GM19324 (cell line): ENCODE data around the gene CFAP97.
"Not testable (repeated sequence)": the region's sequence is repeated elsewhere in the genome, so short reads cannot be mapped to it uniquely, and the experiment has no call there.

ENCODE experiments used
- ATAC-seq: cut with Tn5 transposase; IDR thresholded peaks from one replicate; pipeline ENCODE4 v1.9.1; 2021; ENCODE audit warnings: mild to moderate bottlenecking, moderate library complexity; ENCODE audit not compliant: unreplicated experiment, low FRiP score

CFAP97 gene

DNA sequence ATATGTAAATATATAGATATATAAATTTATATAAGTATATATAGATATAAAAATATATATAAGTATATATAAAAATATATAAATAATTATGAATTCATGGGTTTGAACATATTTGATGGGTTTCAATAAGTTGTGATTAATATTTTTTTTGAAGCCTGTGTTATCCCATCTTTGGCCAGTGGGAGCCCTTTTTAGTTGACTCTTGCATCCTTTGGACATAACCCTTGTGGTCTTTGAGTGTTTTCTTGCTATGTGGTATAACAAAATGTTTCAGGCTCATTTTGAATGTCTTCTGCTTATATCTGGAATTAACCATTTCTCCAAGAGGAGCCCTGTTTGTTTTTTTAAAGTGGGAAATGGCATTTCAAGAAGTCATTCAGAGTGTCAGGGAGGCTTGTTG is 20.8 kb upstream of the CFAP97 start:
- ATAC-seq: no peak

DNA sequence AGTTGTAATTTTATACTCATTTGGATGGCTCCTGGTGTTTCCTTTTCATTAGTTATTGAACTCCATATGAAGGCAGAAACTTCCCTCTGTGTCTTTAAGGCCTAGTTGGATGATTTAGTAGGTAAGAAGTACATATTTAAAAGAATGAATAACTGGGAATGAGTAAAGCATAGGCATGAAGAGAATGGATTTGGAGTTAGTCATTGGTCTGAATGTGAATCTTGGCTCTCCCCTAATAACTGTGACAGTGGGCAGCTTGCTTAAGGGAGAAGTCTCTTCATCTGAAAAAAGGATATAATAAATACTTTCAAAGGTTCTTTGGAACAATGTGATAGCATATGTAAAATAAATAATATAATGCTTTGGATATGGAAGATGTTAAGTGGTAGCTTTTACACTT is 18.8 kb upstream of the CFAP97 start:
- no peak for ATAC-seq

DNA sequence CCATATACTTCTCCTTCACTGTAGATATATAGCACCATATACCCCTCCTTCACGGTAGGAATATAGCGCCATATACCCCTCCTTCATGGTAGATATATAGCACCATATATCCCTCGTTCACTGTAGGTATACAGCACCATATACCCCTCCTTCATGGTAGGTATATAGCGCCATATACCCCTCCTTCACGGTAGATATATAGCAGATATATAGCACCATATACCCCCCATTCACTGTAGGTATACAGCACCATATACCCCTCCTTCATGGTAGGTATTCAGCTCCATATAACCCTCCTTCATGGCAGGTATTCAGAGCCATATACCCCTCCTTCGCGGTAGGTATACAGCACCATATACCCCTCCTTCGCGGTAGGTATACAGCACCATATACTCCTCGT is 18.1 kb upstream of the CFAP97 start:
- no peak for ATAC-seq

DNA sequence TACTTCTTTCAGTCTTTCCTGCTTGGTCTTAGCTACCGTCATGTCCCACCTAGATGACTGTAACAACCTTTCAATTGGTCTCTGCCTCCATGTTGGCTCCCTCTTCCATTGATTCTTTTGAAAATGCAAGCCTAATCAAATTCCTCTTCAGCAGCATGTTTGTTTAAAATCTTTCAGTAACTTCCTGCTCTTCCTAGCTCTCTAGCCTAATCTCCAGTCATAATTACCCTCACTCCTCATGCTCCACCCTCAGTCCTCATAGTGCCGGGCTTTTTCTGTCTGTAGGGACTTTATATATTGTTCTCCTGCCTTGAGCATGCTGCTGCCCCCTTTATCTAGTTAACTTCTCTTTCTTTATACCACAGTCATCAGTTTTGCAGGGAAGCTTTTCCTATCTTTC is 17.7 kb upstream of the CFAP97 start:
- ATAC-seq: no peak

DNA sequence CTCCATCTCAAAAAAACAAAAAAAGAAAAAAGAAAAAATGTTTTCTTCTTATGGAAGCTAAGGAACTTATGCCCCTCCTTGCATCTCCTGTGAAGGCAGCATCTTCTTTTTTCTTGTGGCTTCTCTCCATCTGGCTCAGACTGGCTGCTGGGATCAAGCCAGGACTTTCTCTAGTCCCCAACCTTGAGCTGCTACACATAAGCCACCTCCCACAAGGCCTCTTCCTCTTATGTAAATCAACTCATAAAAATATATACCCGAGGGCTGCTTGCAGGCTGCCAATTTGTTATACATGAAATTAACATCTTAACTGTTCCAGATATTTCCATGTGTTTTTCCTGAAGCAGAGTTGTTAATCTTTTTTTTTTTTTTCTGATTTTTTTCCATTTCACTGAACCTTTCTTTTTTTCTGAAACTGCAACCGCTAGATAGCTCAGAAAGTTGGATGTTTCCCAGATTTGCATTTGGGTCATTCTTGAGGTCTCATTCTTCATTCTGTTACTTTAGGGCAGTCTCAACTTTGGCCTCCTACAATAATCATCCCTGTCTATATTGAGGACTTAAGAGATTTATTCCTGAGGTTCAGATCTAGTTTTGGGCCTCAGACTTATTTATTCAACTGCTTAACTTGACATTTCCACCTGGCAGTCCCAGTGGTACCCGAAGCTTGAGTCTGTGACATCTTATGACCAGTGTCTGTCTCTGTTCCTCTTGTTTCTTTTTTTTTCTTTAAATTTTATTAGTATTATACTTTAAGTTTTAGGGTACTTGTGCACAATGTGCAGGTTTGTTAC is 15.9 kb upstream of the CFAP97 start:
- ATAC-seq: peak; percentile 71

DNA sequence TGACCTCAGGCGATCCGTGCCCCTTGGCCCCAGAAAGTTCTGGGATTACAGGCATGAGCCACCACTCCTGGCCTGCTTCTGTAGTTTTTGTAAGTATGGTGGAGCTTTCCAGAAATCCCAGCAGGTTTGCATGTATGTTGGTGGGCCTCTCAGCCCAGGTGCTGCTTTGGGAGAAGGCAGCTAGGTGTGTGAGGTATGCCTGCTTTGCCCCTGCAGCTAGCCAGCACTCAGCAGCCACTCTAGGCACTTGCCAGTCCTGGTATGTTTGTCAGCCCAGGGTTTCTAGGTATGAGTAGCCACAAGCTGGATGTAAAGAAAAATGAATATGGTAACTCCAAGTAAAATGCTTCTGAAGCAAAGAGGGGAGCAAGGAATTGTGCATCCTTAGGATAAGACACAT is 14.5 kb upstream of the CFAP97 start:
- no peak for ATAC-seq

DNA sequence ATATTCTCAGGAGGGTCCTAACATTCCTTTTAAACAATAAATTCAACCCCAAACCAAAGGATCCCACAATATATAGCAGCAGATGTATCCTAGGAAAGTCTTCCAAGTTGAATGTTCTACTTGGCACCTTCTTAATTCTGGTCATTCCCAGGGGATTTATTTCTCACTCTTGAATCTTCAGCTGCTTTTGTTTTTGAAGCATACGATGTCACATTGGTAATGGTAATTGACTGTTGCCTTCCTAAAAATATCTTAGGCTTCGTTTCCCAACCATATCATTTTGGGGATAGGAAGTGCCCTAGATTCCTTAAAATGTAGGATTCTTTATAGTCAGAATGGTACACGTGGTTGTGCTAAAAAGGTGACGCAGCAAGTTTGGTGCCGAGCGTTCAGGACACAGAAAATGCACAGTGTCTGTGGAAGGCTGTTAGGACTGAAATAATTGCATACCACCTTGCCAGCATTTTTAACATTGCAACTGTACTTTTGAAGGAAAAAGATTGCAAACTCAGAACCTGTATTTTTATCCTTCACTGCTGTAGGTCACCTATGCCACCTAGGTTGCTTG is 13.7 kb upstream of the CFAP97 start:
- ATAC-seq: no peak

DNA sequence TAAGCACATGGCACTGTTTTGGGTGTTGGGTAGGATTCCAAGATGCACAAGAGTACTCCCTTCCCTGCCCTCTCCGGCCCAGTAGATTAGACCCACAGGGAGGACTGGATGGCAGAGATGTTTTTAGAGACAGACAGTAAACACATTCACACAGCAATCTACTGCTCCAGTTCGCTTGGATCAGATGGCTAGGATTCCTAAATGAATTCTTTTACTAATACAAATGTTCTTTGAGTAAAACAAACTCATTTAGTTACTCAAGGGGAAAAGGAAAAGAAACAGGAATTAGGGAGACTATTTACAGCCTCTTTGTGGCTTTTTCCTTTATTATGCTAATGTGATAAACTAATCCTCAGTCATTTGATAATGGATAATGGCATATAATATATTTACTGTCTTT is 11.5 kb upstream of the CFAP97 start:
- ATAC-seq: no peak

DNA sequence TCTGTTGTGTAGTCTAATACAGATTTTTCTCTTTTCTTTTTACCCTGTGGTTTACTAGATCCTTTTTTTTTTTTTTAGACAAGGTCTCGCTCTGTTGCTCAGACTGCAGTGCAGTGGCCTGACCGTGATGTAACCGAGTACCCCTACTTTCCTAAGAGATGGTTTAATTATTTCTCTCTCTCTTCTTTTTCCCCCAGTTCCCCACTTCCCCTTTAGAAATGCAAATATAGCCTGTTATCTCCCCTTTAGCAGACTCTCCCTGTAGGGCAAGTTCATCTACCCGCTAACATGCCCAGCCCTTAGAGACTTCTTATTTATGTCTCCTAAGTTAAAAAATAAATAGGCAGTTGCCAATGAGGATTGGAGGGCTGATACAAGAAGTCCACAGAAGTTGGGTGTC is 10.1 kb upstream of the CFAP97 start:
- peak; percentile 33 for ATAC-seq

DNA sequence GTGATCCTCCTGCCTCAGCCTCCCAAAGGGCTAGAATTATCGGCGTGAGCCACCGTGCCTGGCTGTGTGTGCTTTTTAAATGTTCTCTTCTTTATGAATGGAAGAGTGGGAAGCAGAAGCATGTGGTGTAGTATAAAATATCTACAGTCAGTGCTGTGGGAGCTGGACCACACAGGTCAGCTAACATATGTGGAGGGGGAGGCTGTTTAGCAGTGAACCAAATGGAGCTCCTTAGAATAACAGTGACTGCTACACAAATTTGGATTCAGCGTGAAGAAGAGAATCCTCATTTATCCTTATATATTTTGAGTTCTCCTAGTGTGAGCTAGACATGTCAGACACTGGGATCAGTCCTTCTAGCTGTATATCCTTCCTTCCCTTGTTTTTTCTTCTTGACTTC is 8.8 kb upstream of the CFAP97 start:
- no peak for ATAC-seq

DNA sequence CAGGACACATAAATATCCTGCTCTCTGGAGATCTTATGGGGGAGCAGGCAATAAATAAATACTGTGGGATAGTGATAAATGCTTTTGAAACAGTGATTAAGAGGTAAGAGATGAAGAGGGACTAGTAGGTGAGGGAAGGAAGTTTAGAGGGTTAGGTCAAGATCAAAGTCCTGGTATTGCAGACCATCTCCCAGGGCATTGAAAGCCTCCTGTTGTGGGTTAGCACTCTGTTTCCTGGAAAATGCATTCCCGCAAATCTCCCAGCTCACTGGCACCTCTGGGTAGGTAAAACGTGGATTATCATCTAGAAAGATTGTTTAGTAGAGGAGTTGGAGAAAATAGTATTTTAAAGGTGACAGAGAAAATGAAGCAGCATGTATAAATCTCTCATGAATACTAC is 7.8 kb upstream of the CFAP97 start:
- no peak for ATAC-seq

DNA sequence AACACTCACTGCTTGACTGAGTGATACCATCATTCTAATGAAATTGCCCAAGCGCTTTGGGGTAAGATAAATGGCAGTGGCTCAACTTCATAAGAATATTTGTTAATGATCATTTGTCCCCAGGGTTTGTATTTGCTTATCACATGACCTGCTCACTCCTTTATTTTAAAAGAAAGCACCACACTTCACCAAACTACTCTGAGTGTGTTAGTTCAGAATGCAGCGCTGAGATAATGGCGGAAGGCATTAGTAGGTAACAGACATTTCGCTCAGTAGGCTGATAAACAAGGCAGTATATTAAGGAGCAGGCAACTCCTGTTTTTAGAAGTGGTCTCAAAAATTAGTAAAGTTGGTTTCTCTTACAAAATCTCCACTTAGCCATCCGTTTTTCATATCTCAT is 7.2 kb upstream of the CFAP97 start:
- ATAC-seq: no peak

DNA sequence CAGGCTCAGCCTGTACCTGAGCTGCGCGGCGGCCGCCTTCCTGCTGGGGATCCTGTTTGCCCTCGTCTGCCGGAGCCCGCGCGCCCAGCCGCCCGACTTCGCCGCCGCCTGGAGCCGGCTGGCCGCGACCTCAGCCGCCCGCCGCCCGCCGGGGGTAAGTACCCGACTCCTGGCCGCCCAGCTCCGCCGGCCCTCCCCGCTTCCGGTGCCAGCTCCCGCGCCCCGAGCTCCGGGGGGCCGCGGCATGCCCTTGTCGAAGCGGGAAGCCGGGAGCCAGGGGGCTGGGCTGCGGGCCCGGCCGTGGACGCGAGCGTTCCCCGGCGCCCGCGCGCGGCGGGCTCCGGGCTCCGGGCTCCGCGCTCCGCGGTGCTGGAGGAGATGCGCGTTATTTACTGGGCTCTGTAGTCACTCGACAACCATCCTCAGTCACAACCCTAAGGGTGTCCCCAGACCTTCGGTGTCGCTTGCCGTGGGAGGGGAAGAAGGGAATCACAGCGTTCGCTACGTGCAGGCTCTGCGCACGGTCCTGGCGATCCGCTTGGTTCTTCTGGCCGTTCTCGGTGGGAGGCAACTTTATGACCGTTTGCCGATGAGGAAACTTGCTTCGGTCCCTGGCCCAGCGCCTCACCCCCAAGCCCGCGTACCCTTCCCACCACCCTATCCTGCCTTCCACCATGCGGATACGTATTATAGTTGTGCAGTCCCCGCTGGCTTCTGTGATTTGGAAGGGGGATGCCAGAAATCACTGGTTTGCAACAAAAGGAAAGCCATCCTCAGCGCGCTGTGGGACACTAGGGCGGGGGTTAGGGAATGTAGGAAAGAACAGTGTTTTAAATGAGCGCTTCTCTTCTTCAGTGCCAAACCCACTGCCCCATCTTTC is 6.5 kb upstream of the CFAP97 start:
- ATAC-seq: peak; percentile 20

DNA sequence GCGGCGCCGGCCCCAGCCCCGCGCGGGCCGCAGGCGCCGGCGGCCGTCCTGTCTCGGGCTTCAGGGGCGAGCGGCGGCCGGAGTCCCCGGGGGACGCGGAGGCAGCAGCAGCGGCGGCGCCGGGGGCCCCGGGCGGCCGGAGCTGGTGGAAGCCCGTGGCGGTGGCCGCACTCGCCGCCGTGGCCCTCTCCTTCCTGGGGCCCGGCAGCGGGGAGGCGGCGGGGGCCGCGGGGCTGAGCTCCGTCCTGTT is 6.0 kb upstream of the CFAP97 start:
- ATAC-seq: peak; percentile 22

DNA sequence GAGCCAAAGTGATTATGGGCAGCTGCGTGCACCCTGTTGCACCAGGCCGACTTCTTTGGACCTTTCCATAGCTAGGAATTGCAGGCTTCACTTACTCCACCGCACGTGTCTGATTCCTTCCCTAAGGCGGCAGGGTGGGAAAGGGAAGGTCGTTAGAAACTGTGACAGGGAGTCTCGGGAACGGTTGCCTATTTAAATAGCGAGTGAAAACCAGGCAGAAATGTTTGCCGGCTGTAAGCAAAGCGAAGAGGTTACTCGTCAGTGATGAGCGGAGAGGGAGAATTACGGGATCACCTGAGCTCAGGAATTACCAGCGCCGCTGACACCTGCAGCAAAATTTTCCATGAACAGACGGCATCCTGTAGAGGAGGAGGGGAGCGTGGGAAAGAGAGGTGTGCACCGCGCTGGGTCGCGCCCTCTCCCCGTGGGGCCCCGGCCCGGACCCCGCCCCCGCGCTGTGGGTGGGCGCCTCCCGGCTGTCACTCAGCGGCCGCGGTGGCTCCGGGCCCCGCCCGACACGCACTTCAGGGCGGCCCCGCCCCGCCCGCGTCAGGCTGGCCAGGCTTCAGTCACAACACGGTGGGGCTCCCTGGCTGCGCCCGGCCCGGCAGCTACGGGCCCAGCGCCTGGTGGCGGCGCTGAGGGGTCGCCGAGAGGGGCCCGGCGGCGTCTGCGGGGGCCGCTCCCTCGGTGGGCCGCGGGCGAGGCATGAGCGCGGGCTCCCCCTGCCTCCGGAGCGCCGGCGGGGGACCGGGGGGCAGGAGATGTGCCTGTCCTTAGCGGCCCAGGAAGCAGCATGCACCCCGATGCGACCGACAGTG is 5.4 kb upstream of the CFAP97 start, which contains the start of gene SNX25:
Gene SNX25, plus strand, starts transcription at position 568 of the 821 bp plus-strand sequence. Its CDS starts 229 bp downstream, at position 797.
- peak; percentile 79 for ATAC-seq

DNA sequence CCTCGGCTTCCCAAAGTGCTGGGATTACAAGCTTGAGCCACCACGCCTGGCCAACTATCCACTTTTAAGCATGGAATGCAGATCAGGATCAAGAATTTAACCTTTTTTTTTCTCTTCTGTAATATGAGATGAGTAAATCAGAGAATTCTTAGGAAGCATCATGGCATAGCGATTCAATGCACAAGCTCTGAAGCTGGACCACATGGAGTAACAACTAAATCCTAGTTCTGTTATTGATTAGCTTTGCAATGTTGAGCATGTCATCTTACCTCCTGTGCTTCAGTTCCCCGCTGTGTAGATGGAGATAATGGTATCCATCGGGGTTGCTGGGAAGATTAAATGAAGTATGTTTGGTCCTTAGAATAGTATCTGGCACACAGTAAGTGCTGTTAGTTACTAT is 3.7 kb upstream of the CFAP97 start:
- ATAC-seq: no peak

DNA sequence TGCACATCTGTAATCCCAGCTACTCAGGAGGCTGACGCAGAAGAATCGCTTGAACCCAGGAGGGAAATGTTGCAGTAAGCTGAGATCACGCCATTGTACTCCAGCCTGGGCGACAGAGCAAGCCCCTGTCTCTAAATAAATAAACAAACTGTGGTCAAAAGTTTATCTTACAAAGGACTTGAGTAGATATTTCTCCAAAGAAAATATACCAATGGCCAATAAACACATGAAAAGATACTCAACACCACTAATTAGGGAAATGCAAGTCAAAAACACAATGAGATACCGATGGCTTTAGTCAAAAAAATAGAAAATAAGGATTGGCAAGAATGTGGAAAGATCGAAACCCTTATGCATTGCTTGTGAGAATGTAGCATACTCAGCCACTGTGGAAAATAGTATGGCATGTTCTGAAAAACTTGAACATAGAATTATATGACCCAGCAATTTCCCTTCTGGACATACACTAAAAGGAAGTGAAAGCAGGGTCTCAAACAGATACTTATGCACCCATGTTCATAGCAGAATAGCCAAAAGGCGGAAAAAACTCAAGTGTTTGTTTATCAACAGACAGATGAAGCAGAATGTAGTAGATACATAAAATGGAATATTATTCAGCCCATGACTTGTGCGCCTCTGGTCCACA is 2.0 kb upstream of the CFAP97 start:
- no peak for ATAC-seq

DNA sequence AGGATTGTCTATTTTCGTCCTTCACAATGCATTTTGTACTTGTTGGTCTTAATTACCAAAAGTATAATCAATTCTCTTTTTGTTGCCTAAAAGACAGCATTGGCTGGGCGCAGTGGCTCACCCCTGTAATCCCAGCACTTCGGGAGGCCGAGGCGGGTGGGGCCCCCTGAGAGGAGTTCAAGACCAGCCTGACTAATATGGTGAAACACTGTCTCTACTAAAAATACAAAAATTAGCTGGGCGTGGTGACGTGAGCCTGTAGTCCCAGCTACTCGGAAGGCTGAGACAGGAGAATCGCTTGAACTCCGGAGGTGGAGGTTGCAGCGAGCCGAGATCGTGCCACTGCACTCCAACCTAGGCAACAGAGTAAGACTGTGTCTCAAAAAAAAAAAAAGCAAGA is 1.3 kb upstream of the CFAP97 start:
- ATAC-seq: not testable (repeated sequence)

DNA sequence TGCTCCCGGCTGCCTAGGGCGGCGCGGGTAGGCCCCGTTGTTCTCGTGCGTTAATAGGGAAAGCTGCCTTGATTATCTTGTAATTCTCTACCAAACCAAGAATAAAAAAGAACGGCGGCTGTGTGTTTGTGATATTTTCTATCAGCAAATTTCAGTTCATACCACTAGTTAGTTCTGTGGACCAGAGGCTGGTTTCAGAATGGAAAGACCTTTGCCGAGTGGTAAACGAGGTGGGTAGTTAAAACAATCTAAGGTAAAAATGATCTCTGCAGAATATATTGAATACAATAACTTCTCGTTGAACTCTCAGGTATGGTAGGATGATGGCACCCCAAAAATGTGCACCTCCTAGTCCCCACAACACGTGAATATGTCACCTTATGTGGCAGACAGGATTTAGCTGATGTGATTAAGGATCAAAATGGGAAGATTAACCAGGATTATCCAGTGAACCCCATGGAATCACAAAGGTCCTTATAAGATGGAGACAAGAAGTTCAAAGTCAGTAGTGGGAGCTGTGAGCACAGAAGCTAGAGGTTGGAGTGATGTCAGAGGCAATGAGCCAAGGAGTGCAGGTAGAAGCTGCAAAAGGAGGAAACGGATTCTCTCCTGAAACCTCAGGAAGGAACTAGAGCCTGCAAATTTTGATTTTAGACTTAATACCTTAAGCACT is 574 bp upstream of the CFAP97 start:
- ATAC-seq: peak; percentile 4

DNA sequence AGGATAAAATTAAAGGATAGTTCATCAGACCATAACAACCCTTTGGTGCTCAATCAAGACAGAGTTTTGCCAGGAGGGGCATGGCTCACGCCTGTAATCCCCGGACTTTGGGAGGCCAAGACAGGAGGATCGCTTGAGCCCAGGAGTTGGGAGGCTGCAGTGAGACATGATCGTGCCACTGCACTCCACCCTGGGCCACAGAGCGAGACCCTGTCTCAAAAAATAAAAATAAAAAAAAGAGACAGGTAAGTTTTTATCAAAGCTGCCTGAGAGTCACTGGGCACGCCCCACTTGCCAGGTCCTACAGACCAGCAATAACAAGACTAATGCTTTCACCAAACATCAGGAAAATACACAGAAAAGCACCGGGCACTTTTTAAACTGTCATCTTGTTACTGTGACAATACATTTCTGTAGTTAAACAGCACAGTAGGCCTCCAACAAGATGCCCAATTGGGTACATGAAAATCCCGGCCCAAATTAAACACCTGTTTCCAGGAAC is 765 bp downstream of the CFAP97 start:
- no peak for ATAC-seq
